ENCODE measurements around the gene GKN1. TPM values are rescaled to one million over a fixed set of nuclear protein-coding genes. Genes with fewer than 3 reads are reported as not detected.

Gene GKN1
- total RNA-seq, 1 donor, result under 0.01 TPM

- H3K4me3 ChIP-seq (ENCODE audit: low read depth, low read length), result no peak overlapping the region
- DNase-seq (ENCODE audit: low read depth), result no peak
- no peak for TF ChIP-seq CTCF (IDR thresholded peaks at IDR 0.05; ENCODE audit: insufficient read depth, low read depth, low read length)
Measured at GRCh38 chr2:68995916-68996315, 21.5 kb downstream of the GKN1 start.

- no peak for TF ChIP-seq CTCF (IDR thresholded peaks at IDR 0.05; ENCODE audit: insufficient read depth, low read depth, low read length)
- peak; percentile 39 for DNase-seq (ENCODE audit: low read depth)
Measured at GRCh38 chr2:68997401-68997800, 23.0 kb downstream of the GKN1 start.

GRCh38 chr2:69001879-69002278 is 27.4 kb downstream of the GKN1 start:
- no peak for TF ChIP-seq CTCF (IDR thresholded peaks at IDR 0.05; ENCODE audit: insufficient read depth, low read depth, low read length)
- H3K4me3 ChIP-seq (ENCODE audit: low read depth, low read length), result no peak overlapping the region
- no peak for DNase-seq (ENCODE audit: low read depth)

More at GRCh38 chr2:68997401-68997800, 23.0 kb downstream of the GKN1 start:
- no peak overlapping the region for H3K4me3 ChIP-seq (ENCODE audit: low read depth, low read length)

- no peak for DNase-seq (ENCODE audit: low read depth)
- no peak for TF ChIP-seq CTCF (IDR thresholded peaks at IDR 0.05; ENCODE audit: insufficient read depth, low read depth, low read length)
Measured at GRCh38 chr2:69003731-69004130, 29.3 kb downstream of the GKN1 start.

GRCh38 chr2:69007169-69007568 is 32.7 kb downstream of the GKN1 start:
- no peak for DNase-seq (ENCODE audit: low read depth)
- H3K4me3 ChIP-seq (ENCODE audit: low read depth, low read length), result no peak overlapping the region
- no peak for TF ChIP-seq CTCF (IDR thresholded peaks at IDR 0.05; ENCODE audit: insufficient read depth, low read depth, low read length)

More at GRCh38 chr2:69003731-69004130, 29.3 kb downstream of the GKN1 start:
- H3K4me3 ChIP-seq (ENCODE audit: low read depth, low read length), result no peak overlapping the region

- TF ChIP-seq CTCF (IDR thresholded peaks at IDR 0.05; ENCODE audit: insufficient read depth, low read depth, low read length), result no peak
- DNase-seq (ENCODE audit: low read depth), result no peak
- no peak overlapping the region for H3K4me3 ChIP-seq (ENCODE audit: low read depth, low read length)
Measured at GRCh38 chr2:69007603-69008002, 33.2 kb downstream of the GKN1 start.

Data from fibroblast of villous mesenchyme (primary cell).